AG04450 (cell line): ENCODE measurements around the gene RPL15. TPM values are rescaled to one million over a fixed set of nuclear protein-coding genes. Genes with fewer than 3 reads are reported as not detected.
"Not testable (repeated sequence)": the region's sequence is repeated elsewhere in the genome, so short reads cannot be mapped to it uniquely, and the experiment has no call there.

Experiments
- CTCF ChIA-PET: fragments of 300-600, 350-600 bp; formaldehyde crosslinking; extraction: SDS; loops from one replicate; lab custom pipeline; 2022; ENCODE audit warnings: antibody characterized with exemption, inconsistent platforms; lab: Charles Lee
- POLR2A ChIA-PET: fragments of 350-600 bp; formaldehyde crosslinking; extraction: SDS; loops from one replicate; lab custom pipeline; 2021; ENCODE audit warnings: antibody characterized with exemption, inconsistent platforms; lab: Yijun Ruan, JAX
- DNase-seq: peaks from one replicate; pipeline ENCODE4 v3.0.0-alpha.2; 2011; ENCODE audit warnings: low read depth, low spot score
- H3K27ac ChIP-seq: one replicate; pipeline ENCODE4 v1.5.1; 2012; ENCODE audit warnings: low read depth, low read length, control low read depth
- H3K27me3 ChIP-seq: one replicate; pipeline ENCODE4 v1.6.0; 2012; ENCODE audit warnings: low read length; ENCODE audit not compliant: control insufficient read depth, insufficient read depth
- H3K4me3 ChIP-seq: 2 replicates; pipeline ENCODE4 v1.5.1; 2011; ENCODE audit warnings: mild to moderate bottlenecking, low read depth, low read length, control low read depth
- H3K9me3 ChIP-seq: 2 replicates; pipeline ENCODE4 v1.5.1; 2012; ENCODE audit warnings: low read length; ENCODE audit not compliant: control insufficient read depth, insufficient read depth
- CTCF ChIP-seq: IDR thresholded peaks from 2 replicates; pipeline ENCODE4 v1.5.1; 2011; ENCODE audit warnings: low read depth, low read length, control low read depth, inconsistent platforms
- polyA plus RNA-seq: library from polyadenylated mRNA; depleted of rRNA; stranded (reverse); fragments of >200 nt; gene quantifications from 2 replicates; pipeline ENCODE4 v1.2.3, GENCODE V29; 2011

The RPL15 gene
- polyA plus RNA-seq, 1 experiment, result 3,614 TPM

DNA sequence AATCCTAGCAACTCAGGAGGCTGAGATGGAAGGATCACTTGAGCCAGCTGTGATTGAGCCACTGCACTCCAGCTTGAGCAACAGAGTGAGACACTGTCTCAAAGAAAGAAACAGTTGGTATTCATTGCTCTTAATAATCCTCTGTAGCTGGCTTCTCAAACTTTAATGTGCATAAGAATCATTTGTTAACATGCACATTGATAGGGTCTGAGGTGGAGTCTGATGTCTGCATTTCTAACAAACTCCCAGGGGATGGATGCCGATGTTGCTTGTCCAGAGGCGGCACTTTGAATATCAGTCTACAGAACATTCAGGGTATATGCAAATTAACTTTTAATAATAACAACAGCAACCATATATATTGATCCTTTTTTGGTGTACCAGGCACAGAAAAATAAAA, 40.0 kb upstream of the RPL15 start:
- H3K4me3 ChIP-seq, result no peak overlapping the region
- peak overlapping the region; percentile 24 for H3K27ac ChIP-seq
- DNase-seq, result no peak
- no peak for TF ChIP-seq CTCF
- CTCF ChIA-PET, result interaction anchor here (0.7 to 4.6 kb wide), 2 partner anchors 11 to 13 kb away, joined by 3 to 38 read pairs; no protein-coding TSS in a partner anchor
- no peaks in the 10 kb centered on the region for H3K27me3 ChIP-seq
- POLR2A ChIA-PET, result interaction anchor here (1.4 kb wide), 1 partner anchor 40 kb away, joined by 6 read pairs; the partner anchor contains the start of genes NKIRAS1 and RPL15
- H3K9me3 ChIP-seq, result peaks cover 3% of the 10 kb centered on the region; the same call in 1 of the 2 replicates

DNA sequence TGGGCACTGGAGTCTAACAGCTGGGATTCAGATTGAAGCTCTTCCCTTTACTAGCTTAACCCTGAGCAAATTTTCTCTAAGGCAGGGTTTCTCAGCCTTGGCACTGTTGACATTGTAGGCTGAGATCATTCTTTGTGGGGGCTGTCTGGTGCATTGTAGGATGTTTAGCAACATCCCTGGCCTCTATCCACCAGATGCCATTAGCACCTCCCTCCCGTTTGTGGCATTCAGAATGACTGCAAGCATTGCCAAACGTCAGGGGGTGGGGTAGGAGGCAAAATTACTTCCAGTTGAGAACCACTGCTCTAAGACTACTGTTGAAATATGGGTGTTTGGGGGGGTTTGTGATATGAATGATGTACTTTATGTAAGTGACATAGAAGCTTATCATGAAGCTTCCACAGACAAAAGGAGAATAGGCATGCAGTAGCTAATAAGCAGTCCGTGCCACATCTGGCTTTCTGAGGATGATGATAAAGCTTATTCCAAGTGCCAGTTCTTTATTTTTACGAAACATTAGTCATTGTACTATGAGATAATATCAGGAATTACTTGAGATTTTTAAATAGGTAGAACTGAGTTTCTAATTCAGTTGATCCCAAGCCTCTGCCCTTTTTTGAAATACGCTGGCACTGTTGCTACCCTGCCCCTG, 39.5 kb upstream of the RPL15 start:
- TF ChIP-seq CTCF, result no peak
- ChIA-PET POLR2A (interaction anchor here (0.6 to 1.4 kb wide), 2 partner anchors 40 to 569 kb away, joined by 3 to 6 read pairs; partner anchors contain the start of genes NKIRAS1 and RPL15), CTCF (interaction anchor here (0.7 to 4.6 kb wide), 2 partner anchors 11 to 12 kb away, joined by 3 to 38 read pairs; no protein-coding TSS in a partner anchor)
- Histone ChIP-seq H3K4me3 (no peak overlapping the region), H3K27ac (peak overlapping the region; percentile 24), H3K9me3 (peaks cover 5% of the 10 kb centered on the region; the same call in 1 of the 2 replicates), H3K27me3 (no peaks in the 10 kb centered on the region)
- no peak for DNase-seq

DNA sequence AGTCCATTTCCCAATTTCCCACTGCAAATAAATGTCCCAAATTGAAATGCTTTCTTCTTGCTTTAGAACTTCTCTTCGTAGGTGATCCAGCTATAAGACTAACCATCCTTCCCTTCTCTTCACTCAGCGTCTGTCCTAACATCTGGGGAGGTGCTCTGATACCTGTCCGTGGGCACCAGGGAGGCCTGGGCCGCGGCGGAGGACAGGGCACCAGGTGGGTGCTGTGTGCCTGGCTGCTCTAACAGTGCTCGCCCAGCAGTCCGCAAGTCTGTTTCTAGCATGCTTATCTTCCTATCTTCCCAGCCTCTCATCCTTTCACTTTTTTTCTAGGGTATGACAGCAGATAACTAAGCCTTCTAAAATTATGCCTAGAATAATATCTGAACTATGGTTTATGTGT, 37.4 kb upstream of the RPL15 start:
- DNase-seq, result no peak
- no peak overlapping the region for H3K27ac ChIP-seq
- H3K4me3 ChIP-seq, result no peak overlapping the region
- peaks cover 8% of the 10 kb centered on the region; the same call in 1 of the 2 replicates for H3K9me3 ChIP-seq
- no peak for TF ChIP-seq CTCF
- H3K27me3 ChIP-seq, result no peaks in the 10 kb centered on the region
- POLR2A ChIA-PET, result no interaction called here
- CTCF ChIA-PET, result no interaction called here

GRCh38 chr3:23880703-23881339, 36.1 kb upstream of the RPL15 start:
- ChIA-PET CTCF (no interaction called here), POLR2A (no interaction called here)
- Histone ChIP-seq H3K27ac (no peak overlapping the region), H3K27me3 (no peaks in the 10 kb centered on the region), H3K9me3 (peaks cover 8% of the 10 kb centered on the region; the same call in 1 of the 2 replicates), H3K4me3 (no peak overlapping the region)
- DNase-seq, result no peak
- TF ChIP-seq CTCF, result no peak

DNA sequence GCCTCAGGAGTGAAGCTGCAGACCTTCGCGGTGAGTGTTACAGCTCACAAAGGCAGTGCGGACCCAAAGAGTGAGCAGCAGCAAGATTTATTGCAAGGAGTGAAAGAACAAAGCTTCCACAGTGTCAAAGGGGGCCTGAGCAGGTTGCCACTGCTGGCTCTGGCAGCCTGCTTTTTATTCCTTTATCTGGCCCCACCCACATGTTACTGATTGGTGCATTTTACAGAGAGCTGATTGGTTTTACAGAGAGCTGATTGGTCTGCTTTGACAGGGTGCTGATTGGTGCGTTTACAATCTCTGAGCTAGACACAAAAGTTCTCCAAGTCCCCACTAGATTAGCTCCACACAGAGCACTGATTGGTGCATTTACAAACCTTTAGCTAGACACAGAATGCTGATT, 34.9 kb upstream of the RPL15 start:
- POLR2A ChIA-PET, result not testable (repeated sequence)

More for the DNA sequence above, 34.9 kb upstream of the RPL15 start:
- not testable (repeated sequence) for H3K9me3 ChIP-seq, DNase-seq, H3K27ac ChIP-seq, H3K4me3 ChIP-seq, H3K27me3 ChIP-seq
- CTCF ChIA-PET, result interaction anchor here (1.6 kb wide), 1 partner anchor 9 kb away, joined by 3 read pairs; no protein-coding TSS in a partner anchor
